WERI-Rb-1 (cell line): Measurements from ENCODE around the gene ARHGEF10L.

Experiments used
- DNase-seq: peaks from one replicate; pipeline ENCODE4 v3.0.0-alpha.2; 2020
- H3K27ac ChIP-seq: fragments of 250-450 bp; sonication (Bioruptor Pico); 2 replicates; pipeline ENCODE4 v1.5.1; 2020; ENCODE audit warnings: mild to moderate bottlenecking, moderate library complexity
- H3K27me3 ChIP-seq: fragments of 250-450 bp; sonication (Bioruptor Pico); 2 replicates; pipeline ENCODE4 v1.5.1; 2021; ENCODE audit warnings: mild to moderate bottlenecking, low read depth, moderate library complexity; ENCODE audit not compliant: insufficient read depth, severe bottlenecking
- H3K36me3 ChIP-seq: fragments of 250-450 bp; sonication (Bioruptor Pico); 2 replicates; pipeline ENCODE4 v1.5.1; 2020; ENCODE audit warnings: mild to moderate bottlenecking, moderate library complexity
- H3K4me3 ChIP-seq: 2 replicates; pipeline ENCODE4 v1.5.1; 2011; ENCODE audit warnings: low read depth, mild to moderate bottlenecking, control low read depth, low read length
- H3K9me3 ChIP-seq: fragments of 250-450 bp; sonication (Bioruptor Pico); 2 replicates; pipeline ENCODE4 v1.5.1; 2021; ENCODE audit warnings: mild to moderate bottlenecking, moderate library complexity; ENCODE audit not compliant: severe bottlenecking
- TF ChIP-seq, protein P1 (sequence below): IDR thresholded peaks from 2 replicates; pipeline ENCODE4 v1.5.1; 2011; ENCODE audit warnings: low read depth, mild to moderate bottlenecking, control low read depth, inconsistent platforms, low read length

ARHGEF10L gene

DNA sequence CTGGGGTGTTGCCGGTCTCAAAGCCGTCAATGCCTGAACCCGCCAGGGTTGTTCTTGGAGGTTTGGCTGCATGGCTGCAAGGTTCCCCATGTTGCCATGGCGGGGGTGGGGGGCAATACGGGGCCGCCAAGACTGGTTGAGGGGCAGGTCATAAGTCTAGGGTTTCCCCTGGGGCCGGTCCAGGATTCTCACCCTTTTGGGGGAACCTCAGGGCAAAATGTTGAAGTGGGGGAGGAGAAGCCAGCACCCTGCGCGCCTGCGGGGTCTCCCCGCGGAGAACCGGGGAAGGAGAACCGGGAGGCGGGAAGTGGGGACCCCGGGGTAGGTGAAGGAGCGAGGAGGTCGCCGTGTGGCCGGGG is 401 bp upstream of the ARHGEF10L start:
- no peaks in the 10 kb centered on the region for H3K9me3 ChIP-seq
- H3K4me3 ChIP-seq, result peak overlapping the region; percentile 36
- H3K27ac ChIP-seq, result peak overlapping the region; percentile 71
- H3K36me3 ChIP-seq, result no peaks in the 10 kb centered on the region
- TF ChIP-seq, protein P1, sequence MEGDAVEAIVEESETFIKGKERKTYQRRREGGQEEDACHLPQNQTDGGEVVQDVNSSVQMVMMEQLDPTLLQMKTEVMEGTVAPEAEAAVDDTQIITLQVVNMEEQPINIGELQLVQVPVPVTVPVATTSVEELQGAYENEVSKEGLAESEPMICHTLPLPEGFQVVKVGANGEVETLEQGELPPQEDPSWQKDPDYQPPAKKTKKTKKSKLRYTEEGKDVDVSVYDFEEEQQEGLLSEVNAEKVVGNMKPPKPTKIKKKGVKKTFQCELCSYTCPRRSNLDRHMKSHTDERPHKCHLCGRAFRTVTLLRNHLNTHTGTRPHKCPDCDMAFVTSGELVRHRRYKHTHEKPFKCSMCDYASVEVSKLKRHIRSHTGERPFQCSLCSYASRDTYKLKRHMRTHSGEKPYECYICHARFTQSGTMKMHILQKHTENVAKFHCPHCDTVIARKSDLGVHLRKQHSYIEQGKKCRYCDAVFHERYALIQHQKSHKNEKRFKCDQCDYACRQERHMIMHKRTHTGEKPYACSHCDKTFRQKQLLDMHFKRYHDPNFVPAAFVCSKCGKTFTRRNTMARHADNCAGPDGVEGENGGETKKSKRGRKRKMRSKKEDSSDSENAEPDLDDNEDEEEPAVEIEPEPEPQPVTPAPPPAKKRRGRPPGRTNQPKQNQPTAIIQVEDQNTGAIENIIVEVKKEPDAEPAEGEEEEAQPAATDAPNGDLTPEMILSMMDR, result no peak
- H3K27me3 ChIP-seq, result no peaks in the 10 kb centered on the region
- no peak for DNase-seq

DNA sequence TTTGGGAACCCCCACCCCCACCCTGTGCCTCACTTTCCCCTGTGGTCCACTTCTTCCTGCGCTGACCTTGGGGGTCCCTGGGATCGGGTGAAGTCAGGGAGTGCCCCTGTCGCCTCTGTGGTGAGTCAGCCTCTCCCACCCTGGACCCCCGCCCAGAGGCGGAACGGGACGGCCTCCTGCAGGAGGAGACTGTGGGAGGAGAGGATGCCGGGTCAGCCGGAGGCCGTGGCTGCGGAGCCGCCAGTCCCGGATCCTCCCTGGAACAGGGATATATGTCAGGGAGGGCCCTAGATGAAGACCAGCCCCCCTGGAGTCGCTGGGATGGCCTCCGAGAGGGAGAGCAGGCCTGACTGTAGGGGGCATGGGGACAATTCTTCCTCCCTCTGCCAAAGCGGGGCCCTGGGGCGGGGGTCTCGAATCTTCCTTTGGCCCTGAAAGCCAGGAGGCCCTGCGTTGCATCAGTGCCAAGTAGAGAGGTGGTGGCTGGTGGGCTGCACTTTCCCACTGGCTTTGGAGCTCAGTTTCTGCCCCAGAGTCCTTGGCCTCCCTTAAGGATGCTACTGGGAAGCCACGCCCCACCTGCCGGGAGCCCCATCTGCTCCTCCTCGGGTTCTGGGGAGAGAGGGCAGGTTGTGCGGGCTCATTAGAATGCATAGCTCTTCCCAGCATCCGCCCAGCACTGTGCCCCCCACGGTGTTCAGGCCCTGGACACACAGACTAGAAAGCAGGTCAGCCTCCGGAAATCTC is 930 bp downstream of the ARHGEF10L start:
- H3K27ac ChIP-seq, result peak overlapping the region; percentile 93
- H3K9me3 ChIP-seq, result no peaks in the 10 kb centered on the region
- TF ChIP-seq, protein P1, result no peak
- no peaks in the 10 kb centered on the region for H3K36me3 ChIP-seq
- DNase-seq, result peak; percentile 84
- H3K4me3 ChIP-seq, result peak overlapping the region; percentile 68
- no peaks in the 10 kb centered on the region for H3K27me3 ChIP-seq

DNA sequence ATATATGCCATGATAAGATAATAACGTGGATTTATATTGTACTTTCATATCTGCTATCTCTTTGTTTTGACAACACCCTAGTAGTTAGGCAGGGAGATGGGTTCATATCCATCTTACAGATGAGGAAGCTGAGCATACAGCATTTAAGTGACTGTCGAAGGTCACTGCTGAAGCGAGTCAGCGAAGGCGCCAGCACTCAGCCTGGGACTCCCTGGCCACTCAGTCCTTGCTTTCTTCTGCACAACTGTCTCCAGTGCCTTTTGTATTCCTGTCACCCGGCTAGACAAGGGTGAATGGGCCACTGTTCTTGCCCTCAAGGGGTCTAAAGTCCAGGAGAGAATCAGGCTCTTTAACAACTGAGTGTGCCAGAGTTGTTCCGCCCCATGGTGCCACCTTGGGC is 3.1 kb downstream of the ARHGEF10L start:
- H3K4me3 ChIP-seq, result no peak overlapping the region
- no peak for DNase-seq
- TF ChIP-seq, protein P1, result no peak
- no peaks in the 10 kb centered on the region for H3K27me3 ChIP-seq
- no peaks in the 10 kb centered on the region for H3K36me3 ChIP-seq
- no peak overlapping the region for H3K27ac ChIP-seq
- H3K9me3 ChIP-seq, result no peaks in the 10 kb centered on the region

GRCh38 chr1:17544776-17545350 is 5.4 kb downstream of the ARHGEF10L start:
- Histone ChIP-seq H3K4me3 (no peak overlapping the region), H3K27ac (no peak overlapping the region)
- TF ChIP-seq, protein P1, result no peak

DNA sequence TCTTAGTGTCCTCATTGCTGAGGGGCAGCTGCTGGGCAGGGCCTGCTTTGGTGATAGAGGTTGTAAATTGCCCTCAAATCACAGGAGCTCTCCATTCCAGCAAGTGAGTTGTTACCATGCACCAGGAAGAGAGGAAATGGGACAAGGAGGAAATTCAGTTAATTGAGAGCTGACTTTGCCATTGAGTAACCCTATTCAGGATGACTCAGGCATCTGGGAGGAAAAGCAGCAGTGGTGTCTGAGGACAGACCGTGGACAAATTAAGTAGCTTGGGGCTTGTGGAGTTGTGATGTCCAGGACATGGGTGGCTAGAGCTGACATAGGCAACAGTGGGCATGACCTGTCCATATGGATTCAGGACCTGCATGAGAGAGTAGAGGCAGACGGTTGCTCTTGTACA is 5.9 kb downstream of the ARHGEF10L start:
- Histone ChIP-seq H3K27ac (no peak overlapping the region), H3K9me3 (no peaks in the 10 kb centered on the region), H3K27me3 (no peaks in the 10 kb centered on the region), H3K4me3 (no peak overlapping the region), H3K36me3 (no peaks in the 10 kb centered on the region)
- TF ChIP-seq, protein P1, result no peak
- no peak for DNase-seq

More at GRCh38 chr1:17544776-17545350, 5.4 kb downstream of the ARHGEF10L start:
- H3K36me3 ChIP-seq, result no peaks in the 10 kb centered on the region
- no peaks in the 10 kb centered on the region for H3K9me3 ChIP-seq
- no peaks in the 10 kb centered on the region for H3K27me3 ChIP-seq
- no peak for DNase-seq
